ENCODE measurements around the gene HEXD.
A peak's percentile ranks its signal among the peaks of the same experiment; 100 is the strongest.

Gene HEXD

DNA sequence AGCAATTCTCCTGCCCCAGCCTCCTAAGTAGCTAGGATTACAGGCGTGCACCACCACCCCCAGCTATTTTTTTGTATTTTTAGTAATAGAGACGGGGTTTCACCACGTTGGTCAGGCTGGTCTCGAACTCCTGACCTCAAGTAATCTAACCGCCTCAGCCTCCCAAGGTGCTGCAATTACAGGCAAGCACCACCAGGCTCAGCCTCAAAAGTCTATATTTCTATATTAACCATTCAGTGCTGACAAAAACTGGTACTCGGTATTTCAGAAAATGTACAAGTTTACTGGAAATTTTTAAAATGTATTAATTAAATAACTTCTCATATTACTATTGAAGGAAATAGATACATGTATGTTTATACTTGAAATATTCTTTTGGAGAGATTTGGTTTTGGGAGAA is 1.4 kb upstream of the HEXD start:
- no peak for DNase-seq

DNA sequence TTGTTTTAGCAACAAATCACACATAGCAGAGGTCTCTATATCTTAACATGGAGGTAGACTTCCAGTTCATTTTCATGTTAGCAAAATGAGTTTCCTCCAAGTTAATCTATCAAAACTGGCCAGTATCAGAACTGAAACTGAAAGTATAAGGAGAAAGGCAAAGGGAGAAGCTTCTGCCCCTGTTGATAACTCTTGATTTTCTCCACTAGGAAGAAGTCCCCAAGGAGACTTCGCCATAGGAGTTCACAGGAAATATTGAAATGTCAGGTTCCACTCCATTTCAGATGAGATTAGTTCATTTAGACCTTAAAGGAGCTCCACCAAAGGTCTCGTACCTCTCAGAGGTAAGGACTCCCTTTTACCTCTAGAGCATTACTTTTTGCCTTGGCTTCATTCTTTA is 1.4 kb downstream of the HEXD start:
- DNase-seq, result no peak

DNA sequence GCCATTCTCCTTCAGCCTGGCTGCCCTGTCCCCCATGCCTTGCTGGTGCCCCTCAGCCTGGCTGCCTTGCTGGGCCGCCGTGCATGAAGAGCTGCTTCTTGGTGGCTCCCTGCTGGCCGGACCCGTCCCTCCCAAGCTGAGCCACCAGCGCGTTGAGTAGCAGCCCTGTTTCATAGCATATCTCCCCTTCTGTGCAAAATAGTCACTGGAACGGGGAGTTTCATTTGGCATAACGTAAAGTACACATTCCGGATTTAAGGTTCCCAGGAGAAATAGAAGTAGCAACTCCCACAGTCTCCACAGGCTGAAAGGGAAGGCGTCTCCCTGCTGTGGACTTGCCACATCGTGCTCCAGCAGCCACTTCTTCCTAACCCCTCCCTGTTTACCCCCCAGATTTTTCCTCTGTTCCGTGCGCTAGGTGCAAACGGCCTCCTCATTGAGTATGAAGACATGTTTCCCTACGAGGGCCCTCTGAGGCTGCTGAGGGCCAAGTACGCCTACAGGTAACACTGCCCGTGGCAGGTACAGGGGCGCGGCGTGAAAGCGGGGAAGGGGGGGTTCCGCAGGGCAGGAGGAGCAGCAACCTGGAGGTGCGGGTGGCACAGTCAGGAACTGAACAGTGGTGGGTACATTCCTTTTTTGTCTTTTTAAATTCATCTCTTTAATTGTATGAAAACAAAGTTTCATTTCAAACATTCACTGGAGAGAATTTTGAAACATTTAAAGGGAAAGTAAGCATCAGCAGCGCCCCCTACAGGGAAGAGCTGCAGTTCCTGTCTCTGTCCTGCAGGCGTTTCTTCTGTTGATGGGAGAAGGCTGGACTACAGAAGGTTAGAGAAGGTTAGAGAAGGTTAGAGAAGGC is 6.1 kb downstream of the HEXD start:
- no peak for DNase-seq

- no peak for DNase-seq
These were observed 6.7 kb downstream of the HEXD start for GRCh38 chr17:82424863-82425159.

DNA sequence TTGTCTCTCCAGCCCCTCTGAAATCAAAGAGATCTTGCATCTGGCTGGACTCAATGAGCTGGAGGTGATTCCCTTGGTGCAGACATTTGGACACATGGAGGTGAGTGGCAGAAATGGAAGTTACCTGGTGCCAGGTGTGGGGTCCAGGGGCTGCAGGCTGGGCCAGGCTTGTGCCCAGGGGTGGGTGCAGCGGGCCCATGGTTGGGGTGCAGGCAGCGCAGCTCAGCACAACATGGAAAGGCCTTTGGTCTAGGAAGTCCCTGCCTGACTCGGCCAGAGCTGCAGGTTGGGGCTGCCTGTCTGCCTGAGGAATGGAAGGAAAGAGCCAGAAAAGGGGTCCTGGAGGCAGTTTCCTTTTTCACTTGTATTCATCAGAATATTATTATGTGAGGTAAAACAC is 10.4 kb downstream of the HEXD start:
- no peak for DNase-seq

DNA sequence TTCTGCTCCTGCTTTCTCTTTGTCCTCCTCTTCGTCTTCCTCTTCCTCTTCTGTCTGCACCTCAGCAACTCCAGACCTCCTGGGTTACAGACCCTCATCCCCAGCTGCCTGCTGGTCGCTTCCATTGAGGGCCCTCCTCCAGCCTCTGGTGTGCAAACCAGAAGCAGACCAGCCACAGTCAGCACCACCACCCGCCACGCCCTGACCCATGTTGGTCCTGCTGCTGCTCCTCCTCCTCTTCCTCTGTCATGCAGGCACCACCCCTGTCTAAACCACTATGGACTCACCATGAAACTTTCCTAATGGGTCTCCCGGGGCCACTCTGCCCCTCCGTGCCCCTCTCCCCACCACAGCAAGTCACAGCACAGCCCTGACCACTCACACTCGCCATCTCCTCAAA is 11.7 kb downstream of the HEXD start:
- DNase-seq, result no peak

DNA sequence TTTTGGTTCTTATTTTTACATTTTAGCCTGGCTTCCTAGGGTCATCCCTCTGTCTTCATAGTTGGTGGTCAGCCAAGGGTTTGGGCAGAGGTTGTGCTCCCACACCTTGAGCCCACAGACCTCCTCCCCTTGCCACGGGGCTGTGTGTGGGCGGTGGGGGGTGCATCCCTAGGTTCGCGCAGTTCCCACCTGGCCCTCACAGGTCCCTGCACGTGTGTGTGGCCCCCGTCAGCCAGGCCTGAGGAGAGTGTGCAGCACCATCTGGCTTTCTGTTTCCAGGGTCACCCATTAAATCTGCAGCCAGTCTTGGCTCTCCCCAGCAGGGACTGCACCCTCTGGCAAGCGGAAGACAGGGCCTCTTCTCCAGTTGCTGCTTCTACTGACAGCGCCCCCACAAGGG is 13.9 kb downstream of the HEXD start:
- DNase-seq, result no peak

- DNase-seq, result no peak
These were observed 15.5 kb downstream of the HEXD start for GRCh38 chr17:82433560-82434215.

GRCh38 chr17:82434216-82434565 is 16.0 kb downstream of the HEXD start:
- DNase-seq, result no peak

- DNase-seq, result no peak
These were observed 17.0 kb downstream of the HEXD start for GRCh38 chr17:82435103-82435502.

DNA sequence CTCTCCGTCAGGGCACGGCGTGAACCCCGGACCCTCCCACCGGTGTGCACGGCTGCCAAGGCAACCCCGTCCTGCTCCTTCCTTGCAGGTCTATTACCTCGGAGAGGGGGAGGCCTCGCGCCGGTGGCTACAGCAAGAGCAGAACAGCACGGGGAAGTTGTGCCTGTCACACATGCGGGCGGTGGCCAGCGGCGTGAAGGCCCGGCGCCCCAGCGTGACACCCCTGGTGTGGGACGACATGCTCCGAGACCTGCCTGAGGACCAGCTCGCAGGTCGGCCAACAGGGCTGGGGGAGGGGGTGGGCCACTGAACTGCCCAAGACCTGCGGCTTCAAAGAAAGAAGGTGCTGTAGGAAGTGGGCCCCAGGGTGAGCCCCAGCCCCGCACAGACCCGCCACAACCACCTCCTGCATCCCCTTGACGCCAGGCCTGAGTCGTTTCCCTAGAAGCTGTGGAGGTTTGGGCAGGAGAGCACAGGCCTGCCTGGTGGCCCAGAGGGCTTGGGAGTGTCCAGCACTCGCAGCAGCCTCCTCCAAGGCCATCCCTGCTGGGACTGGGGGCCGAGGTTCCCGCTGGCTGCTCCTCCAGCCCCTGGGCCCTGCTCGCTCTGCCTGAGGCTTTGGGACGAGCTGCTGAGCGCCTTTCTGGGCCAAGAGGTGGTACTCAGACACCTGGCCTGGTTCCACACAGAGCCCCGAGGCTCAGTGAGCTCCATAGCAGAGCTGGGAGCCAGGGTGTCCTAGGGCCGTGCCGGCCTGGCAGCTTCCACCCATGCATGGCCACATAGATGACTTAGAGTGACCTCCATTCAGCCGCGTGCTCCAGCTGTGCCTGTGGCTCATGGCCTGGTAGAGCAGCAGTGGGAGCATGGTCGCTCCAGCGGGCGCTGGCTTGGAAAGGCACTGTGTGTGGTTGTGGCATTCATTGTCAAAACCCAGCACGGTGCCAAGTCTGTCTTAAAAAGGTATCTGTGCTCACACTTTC is 17.7 kb downstream of the HEXD start:
- DNase-seq, result no peak

GRCh38 chr17:82436601-82437324 is 18.6 kb downstream of the HEXD start:
- DNase-seq, result no peak

DNA sequence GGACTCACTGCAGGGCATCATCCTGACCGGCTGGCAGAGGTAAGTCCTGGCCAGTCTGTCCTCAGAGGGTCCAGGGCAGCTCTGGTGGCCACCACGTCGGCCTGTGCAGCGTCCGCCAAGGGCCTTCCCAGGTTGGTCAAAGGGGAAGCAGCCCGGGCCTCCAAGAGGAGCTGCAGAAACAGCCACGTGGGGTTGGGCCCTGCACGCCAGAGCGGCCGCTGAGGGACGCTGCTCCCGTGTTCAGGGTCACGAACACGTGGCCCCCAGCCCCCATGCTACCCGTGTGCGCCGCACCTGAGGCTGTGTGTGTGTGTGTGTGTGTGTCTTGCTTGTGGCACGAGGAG is 19.1 kb downstream of the HEXD start:
- no peak for DNase-seq

GRCh38 chr17:82438401-82439193 is 20.4 kb downstream of the HEXD start:
- no peak for DNase-seq

DNA sequence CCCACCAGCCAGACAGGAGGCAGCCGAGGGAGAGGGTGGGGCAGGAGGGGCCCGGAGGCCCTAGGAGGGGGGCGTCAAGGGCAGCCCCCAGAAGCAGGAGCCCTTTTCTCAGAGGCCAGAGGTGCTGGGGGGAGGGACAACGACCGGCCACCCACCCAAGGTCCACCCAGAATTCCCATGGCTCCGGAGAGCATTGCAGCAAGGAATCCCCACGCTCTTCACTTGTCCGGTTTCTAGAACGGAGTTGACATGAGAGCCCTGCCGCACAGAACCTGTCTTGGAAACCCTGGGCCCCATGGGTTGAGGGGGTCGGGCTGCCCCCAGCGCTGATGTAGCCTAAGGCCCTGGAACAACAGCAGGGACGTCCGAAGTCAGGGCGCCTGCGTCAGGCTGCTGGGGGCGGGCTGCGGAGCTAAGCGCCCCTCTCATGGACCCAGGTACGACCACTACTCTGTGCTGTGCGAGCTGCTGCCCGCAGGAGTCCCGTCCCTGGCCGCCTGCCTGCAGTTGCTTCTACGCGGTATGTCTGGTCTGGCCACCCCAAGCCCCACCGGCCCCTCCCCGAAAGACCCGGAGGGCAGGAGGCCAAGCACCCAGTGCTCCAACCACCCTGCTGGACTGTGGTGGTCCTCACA is 21.2 kb downstream of the HEXD start:
- no peak for DNase-seq

DNA sequence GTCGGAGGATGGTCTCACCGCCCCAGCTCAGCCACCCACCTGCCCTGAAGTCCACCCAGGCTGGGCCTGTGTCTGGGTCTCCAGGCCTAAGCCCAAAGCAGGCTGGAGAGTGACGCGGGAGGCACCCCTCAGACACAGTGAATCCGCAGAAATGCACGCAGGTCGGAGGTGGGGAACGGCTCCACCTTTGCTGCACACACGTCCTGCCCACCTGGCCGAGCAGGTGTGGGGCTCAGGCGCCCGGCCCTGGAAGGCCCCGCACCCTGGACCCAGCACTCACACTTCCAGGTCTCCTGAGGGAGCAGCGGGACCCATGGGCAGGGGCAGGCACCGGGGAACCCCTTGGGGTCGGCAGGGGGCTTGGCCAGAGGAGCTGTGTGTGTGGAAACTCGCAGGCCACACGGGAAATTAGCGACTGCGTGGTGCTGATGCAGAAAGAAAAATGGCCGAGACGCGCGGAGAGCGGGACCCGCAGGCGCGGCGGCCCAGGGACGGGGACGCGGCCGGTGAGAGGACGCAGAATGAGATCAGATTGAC is 21.8 kb downstream of the HEXD start:
- no peak for DNase-seq

- DNase-seq, result no peak
These were observed 22.4 kb downstream of the HEXD start for GRCh38 chr17:82440469-82440981.

GRCh38 chr17:82440991-82441627 is 23.0 kb downstream of the HEXD start:
- peak in 1 of 2 experiments; percentile 23 for DNase-seq

- DNase-seq, result no peak
These were observed 23.7 kb downstream of the HEXD start for GRCh38 chr17:82441691-82442487.

Measured in NCI-H1930 (cell line).